Prostate gland (tissue), 2 donors: ENCODE data around the gene ARL4C. TPM values are rescaled to one million over a fixed set of nuclear protein-coding genes. Genes with fewer than 3 reads are reported as not detected.
A peak's percentile ranks its signal among the peaks of the same experiment; 100 is the strongest.

Experiments
- DNase-seq: peaks from one replicate; pipeline ENCODE4 v3.0.0-alpha.2; 2019; ENCODE audit warnings: low spot score
- H3K27ac ChIP-seq, 2 donors: fragments of 200-600 bp; sonication (generic); 2 replicates each; pipeline ENCODE4 v1.5.1; 2017 to 2019
- H3K27me3 ChIP-seq: fragments of 200-600 bp; sonication (generic); replicated peaks from 2 replicates; pipeline ENCODE4 v1.5.1; 2019; ENCODE audit not compliant: insufficient read depth
- H3K36me3 ChIP-seq, 2 donors: fragments of 200-600 bp; sonication (generic); 1 replicate in 1 of 2; 2 replicates in 1 of 2; pipeline versions ENCODE4 v1.5.1 to v1.8.1; 2017 to 2019
- H3K4me1 ChIP-seq: fragments of 200-600 bp; sonication (generic); replicated peaks from 2 replicates; pipeline ENCODE4 v1.5.1; 2019
- H3K4me3 ChIP-seq, 2 donors: fragments of 200-600 bp; sonication (generic); 2 replicates each; pipeline ENCODE4 v1.5.1; 2017 to 2019
- H3K9me3 ChIP-seq: fragments of 200-600 bp; sonication (generic); 2 replicates; pipeline ENCODE4 v1.5.1; 2017
- POLR2A ChIP-seq: fragments of 450-650 bp; IDR thresholded peaks from one replicate; pipeline ENCODE4 v1.6.1; 2016; ENCODE audit warnings: antibody characterized with exemption, mild to moderate bottlenecking
- POLR2AphosphoS5 ChIP-seq: sonication (generic); formaldehyde crosslinking; IDR thresholded peaks from one replicate; pipeline ENCODE4 v1.6.1; 2017; ENCODE audit warnings: antibody characterized with exemption
- WGBS: methylation state at CpG from one replicate; pipeline ENCODE4 v1.1.5; 2018; 5-methylcytosine and 5-hydroxymethylcytosine counted together
- intact Hi-C: fragments of 100-400 bp; cut with DNase I; formaldehyde crosslinking; loops from one replicate; pipeline ENCODE4 v1.14.2; 2022
- total RNA-seq, 2 donors: library from RNA; depleted of rRNA; stranded (reverse); fragments of >200 nt; gene quantifications; one replicate each; pipeline ENCODE4 v1.1.0, GENCODE V29; 2016
- TF ChIP-seq, protein P1 (sequence below), 4 experiments: fragments of 200-600 bp in 2 of 4; fragments of 450-650 bp in 2 of 4; sonication (generic) in 2 of 4; IDR thresholded peaks; 1 replicate in 3 of 4; 2 replicates in 1 of 4; pipeline ENCODE4 v1.5.1; 2016 to 2019; ENCODE audit warnings: antibody characterized with exemption in 4 of 4, mild to moderate bottlenecking in 2 of 4, moderate library complexity in 2 of 4

Gene ARL4C
- total RNA-seq, 2 donors from 2014 or later = 8.5 to 20.5 TPM

DNA sequence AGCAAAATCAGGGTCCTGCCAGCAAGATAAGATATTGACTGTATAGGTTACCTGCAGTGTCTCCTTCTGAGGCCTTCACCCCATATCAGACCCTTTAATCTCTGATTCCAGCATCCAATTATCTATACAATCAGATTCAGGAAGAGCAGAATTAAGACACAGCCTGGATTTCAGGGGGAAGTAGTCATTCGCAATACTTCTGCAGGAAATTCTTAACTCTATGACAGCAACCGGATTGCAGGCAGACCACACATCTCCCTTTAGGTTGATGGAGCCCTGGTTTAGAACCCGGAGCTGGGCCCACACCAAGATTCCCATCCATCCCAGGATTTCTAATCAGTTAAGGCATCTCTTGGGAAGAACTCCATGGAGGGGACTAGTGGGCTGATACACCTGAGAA lies 9.5 kb downstream of the ARL4C start:
- Histone ChIP-seq H3K4me3 (no peak overlapping the region), H3K36me3 (no peaks in the 10 kb centered on the region), H3K27me3 (no peaks in the 10 kb centered on the region), H3K27ac (no peak overlapping the region), H3K9me3 (no peaks in the 10 kb centered on the region), H3K4me1 (no peaks in the 10 kb centered on the region)
- no peak for TF ChIP-seq POLR2A
- TF ChIP-seq, protein P1, sequence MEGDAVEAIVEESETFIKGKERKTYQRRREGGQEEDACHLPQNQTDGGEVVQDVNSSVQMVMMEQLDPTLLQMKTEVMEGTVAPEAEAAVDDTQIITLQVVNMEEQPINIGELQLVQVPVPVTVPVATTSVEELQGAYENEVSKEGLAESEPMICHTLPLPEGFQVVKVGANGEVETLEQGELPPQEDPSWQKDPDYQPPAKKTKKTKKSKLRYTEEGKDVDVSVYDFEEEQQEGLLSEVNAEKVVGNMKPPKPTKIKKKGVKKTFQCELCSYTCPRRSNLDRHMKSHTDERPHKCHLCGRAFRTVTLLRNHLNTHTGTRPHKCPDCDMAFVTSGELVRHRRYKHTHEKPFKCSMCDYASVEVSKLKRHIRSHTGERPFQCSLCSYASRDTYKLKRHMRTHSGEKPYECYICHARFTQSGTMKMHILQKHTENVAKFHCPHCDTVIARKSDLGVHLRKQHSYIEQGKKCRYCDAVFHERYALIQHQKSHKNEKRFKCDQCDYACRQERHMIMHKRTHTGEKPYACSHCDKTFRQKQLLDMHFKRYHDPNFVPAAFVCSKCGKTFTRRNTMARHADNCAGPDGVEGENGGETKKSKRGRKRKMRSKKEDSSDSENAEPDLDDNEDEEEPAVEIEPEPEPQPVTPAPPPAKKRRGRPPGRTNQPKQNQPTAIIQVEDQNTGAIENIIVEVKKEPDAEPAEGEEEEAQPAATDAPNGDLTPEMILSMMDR (IDR thresholded peaks at IDR 0.05) = no peak
- TF ChIP-seq POLR2AphosphoS5 = no peak
- 89% methylated on average over 3 of the region's 3 CpGs for WGBS
- no peak for DNase-seq
- intact Hi-C loops = no loop called here

DNA sequence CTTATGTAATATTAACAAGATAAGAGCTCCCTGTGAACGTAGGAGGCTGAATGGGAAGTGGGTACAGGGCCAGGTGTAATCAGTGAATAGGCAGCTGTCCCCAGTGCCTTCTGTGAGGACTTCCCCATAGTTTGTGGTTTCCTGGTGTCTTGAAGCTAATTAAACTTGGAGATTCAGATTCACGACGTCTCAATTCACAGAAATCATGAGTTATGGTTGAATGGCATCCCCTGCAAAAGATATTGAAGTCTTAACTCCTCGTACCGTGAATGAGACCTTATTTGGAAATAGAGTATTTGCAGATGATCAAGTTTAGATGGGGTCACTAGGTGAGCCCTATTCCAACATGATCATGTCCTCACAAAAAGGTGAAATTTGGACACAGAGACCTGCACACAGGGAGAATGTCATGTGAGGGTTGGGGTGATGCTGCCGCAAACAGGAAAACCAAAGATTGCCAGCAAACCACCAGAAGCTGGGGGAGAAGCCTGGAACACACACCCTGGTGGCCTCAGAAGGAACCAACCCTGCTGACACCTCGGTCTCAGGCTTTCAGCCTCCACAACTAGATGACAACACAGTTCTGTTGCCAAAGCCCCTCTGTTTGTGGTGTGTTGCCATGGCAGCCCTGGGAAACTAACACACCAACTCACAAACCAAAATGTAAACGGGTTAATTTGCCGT lies 13.2 kb downstream of the ARL4C start:
- DNase-seq = no peak
- intact Hi-C loops = no loop called here
- WGBS = 64% methylated on average over 9 of the region's 9 CpGs
- no peaks in the 10 kb centered on the region for H3K9me3 ChIP-seq
- H3K36me3 ChIP-seq = no peaks in the 10 kb centered on the region
- no peak for TF ChIP-seq POLR2AphosphoS5
- TF ChIP-seq, protein P1 (IDR thresholded peaks at IDR 0.05) = peak in 1 of 4 experiments; percentile 8
- no peak overlapping the region for H3K4me3 ChIP-seq
- H3K27ac ChIP-seq = no peak overlapping the region
- no peaks in the 10 kb centered on the region for H3K27me3 ChIP-seq
- no peaks in the 10 kb centered on the region for H3K4me1 ChIP-seq

DNA sequence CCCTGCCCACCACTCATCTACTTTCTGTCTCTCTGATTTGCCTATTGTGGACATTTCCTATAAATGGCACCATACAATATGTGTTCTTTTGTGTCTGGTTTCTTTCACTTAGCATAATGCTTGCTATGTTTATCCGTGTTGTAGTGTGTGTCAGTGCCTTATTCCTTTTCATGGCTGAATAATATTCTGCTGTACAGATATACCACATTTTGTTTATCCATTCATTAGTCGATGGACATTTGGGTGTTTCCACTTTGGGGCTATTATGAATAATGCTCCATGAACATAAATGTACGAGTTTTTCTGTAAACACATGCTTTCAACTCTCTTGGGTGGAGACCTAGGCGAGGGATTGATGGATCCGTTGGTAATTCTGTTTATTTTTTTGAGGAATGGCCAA lies 15.6 kb downstream of the ARL4C start:
- Histone ChIP-seq H3K27ac (no peak overlapping the region), H3K9me3 (no peaks in the 10 kb centered on the region), H3K4me3 (no peak overlapping the region), H3K4me1 (no peaks in the 10 kb centered on the region), H3K36me3 (no peaks in the 10 kb centered on the region), H3K27me3 (no peaks in the 10 kb centered on the region)
- DNase-seq = no peak
- intact Hi-C loops = no loop called here
- TF ChIP-seq, protein P1 (IDR thresholded peaks at IDR 0.05) = no peak
- TF ChIP-seq POLR2A (no peak), POLR2AphosphoS5 (no peak)
- 97% methylated on average over 5 of the region's 5 CpGs for WGBS

DNA sequence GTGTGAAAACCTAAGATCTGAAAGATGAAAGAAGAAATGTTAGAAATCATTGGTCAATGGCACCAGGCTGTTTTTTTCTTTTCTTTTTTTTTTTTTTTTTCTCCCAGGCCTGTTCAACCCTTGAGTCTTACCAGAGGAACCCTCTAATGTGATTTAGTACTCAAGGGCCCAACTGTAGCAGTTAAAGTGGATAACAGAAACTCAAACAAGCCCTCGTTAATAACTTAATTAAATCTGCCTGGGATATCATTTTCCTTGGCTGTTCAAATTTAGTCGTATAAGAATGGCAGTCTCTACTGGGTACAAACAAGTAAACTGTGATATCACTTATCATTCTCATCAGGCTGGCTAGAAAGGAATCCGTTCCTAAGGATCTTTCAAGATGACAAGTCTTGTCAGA lies 16.5 kb downstream of the ARL4C start:
- H3K27ac ChIP-seq = no peak overlapping the region
- no peak for DNase-seq
- intact Hi-C loops = no loop called here
- H3K36me3 ChIP-seq = no peaks in the 10 kb centered on the region
- no peaks in the 10 kb centered on the region for H3K4me1 ChIP-seq
- WGBS = 81% methylated on average over 3 of the region's 3 CpGs
- no peaks in the 10 kb centered on the region for H3K27me3 ChIP-seq
- H3K4me3 ChIP-seq = no peak overlapping the region
- TF ChIP-seq POLR2AphosphoS5 (no peak), POLR2A (no peak)
- TF ChIP-seq, protein P1 (IDR thresholded peaks at IDR 0.05) = no peak
- no peaks in the 10 kb centered on the region for H3K9me3 ChIP-seq

DNA sequence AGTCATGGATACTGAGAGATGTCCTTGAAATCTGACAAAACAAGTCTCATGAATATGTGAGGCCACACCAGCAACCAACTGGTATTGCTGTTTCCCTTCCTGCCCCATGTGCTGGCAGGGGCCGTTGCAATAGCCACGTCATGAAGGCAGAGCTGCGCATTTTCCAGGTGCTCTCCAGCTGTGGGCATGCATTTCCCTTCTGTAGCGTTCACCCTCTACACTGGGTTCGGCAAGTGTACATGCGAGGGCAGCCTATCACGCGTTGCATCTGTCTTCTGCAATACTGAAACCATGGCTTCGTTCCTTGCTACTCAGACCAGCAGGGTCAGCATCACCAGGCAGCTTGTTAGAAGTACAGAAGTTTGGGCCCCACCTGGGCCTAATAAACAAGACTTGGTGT lies 17.4 kb downstream of the ARL4C start:
- Histone ChIP-seq H3K4me3 (no peak overlapping the region), H3K9me3 (no peaks in the 10 kb centered on the region), H3K36me3 (no peaks in the 10 kb centered on the region), H3K27me3 (no peaks in the 10 kb centered on the region), H3K4me1 (no peaks in the 10 kb centered on the region), H3K27ac (no peak overlapping the region)
- DNase-seq = no peak
- intact Hi-C loops = no loop called here
- TF ChIP-seq POLR2AphosphoS5 = no peak
- TF ChIP-seq, protein P1 (IDR thresholded peaks at IDR 0.05) = no peak
- no peak for TF ChIP-seq POLR2A
- WGBS = 92% methylated on average over 9 of the region's 9 CpGs
